H1 (cell line): ENCODE measurements around the gene TMEM18.

ENCODE experiments used
- CTBP2 ChIP-seq: IDR thresholded peaks from 2 replicates; pipeline ENCODE4 v1.7.0; 2011; ENCODE audit warnings: borderline replicate concordance, mild to moderate bottlenecking, moderate library complexity, mixed read lengths, low read length; ENCODE audit not compliant: insufficient read depth, insufficient read length
- CTCF ChIP-seq, 3 experiments: IDR thresholded peaks; 1 replicate in 2 of 3; 2 replicates in 1 of 3; pipeline versions ENCODE4 v1.5.1 to v1.6.1; 2011; ENCODE audit warnings: low read length in 3 of 3, mild to moderate bottlenecking in 3 of 3, inconsistent platforms in 2 of 3, low read depth in 1 of 3, moderate library complexity in 1 of 3; ENCODE audit not compliant: insufficient read depth in 1 of 3; ENCODE audit errors: control extremely low read depth in 1 of 3
- POLR2A ChIP-seq, 2 experiments: IDR thresholded peaks; 1 replicate in 1 of 2; 2 replicates in 1 of 2; pipeline ENCODE4 v1.6.1; 2011; ENCODE audit warnings: low read depth in 2 of 2, low read length in 2 of 2, mild to moderate bottlenecking in 2 of 2; ENCODE audit errors: control extremely low read depth in 1 of 2
- POLR2AphosphoS5 ChIP-seq: IDR thresholded peaks from 2 replicates; pipeline ENCODE4 v1.6.1; 2011; ENCODE audit warnings: low read depth, low read length
- POU5F1 ChIP-seq: IDR thresholded peaks from 2 replicates; pipeline ENCODE4 v1.6.1; 2011; ENCODE audit warnings: low read depth, mild to moderate bottlenecking, low read length, moderate library complexity
- RAD21 ChIP-seq, 2 experiments: IDR thresholded peaks in 1 of 2; conservative IDR thresholded peaks in 1 of 2; 2 replicates each; pipeline ENCODE4 v1.6.1; 2011; ENCODE audit warnings: low read depth in 2 of 2, low read length in 2 of 2, improper control_type of control experiment in 1 of 2, inconsistent platforms in 1 of 2, mild to moderate bottlenecking in 1 of 2, moderate library complexity in 1 of 2
- TBP ChIP-seq: IDR thresholded peaks from 2 replicates; pipeline ENCODE4 v1.6.1; 2011; ENCODE audit warnings: low read depth, low read length, improper control_type of control experiment

GRCh38 chr2:717661-718060, 40.5 kb upstream of the TMEM18 start:
- no peak for TF ChIP-seq POLR2A (IDR thresholded peaks at IDR 0.05; ENCODE audit: control extremely low read depth in 1 of 2, low read depth in 2 of 2, low read length in 2 of 2)
- no peak for TF ChIP-seq POU5F1
- TF ChIP-seq CTBP2 = no peak
- TF ChIP-seq TBP = no peak
- no peak for TF ChIP-seq CTCF (IDR thresholded peaks at IDR 0.05; ENCODE audit: control extremely low read depth in 1 of 3, insufficient read depth in 1 of 3, low read depth in 1 of 3, low read length in 3 of 3)
- TF ChIP-seq RAD21 (IDR thresholded peaks at IDR 0.05 in 1 of 2, conservative IDR thresholded peaks at IDR 0.05 in 1 of 2; ENCODE audit: low read depth in 2 of 2, low read length in 2 of 2) = no peak
- no peak for TF ChIP-seq POLR2AphosphoS5
